ENCODE measurements around the gene YWHAH.
A peak's percentile ranks its signal among the peaks of the same experiment; 100 is the strongest.

- TF ChIP-seq CTCF (IDR thresholded peaks at IDR 0.05; ENCODE audit: borderline replicate concordance, extremely low read depth, low read length, poor library complexity, severe bottlenecking) (peak; percentile 25), EZH2 (IDR thresholded peaks at IDR 0.05; ENCODE audit: borderline replicate concordance, low read depth, low read length, severe bottlenecking) (no peak)
Measured at GRCh38 chr22:31952094-31952401, 7.7 kb downstream of the YWHAH start.

Data from DND-41 (cell line).